Measurements from ENCODE around the gene GAGE12D.
"Not testable (repeated sequence)": the region's sequence is repeated elsewhere in the genome, so short reads cannot be mapped to it uniquely, and the experiment has no call there.

Gene GAGE12D, protein sequence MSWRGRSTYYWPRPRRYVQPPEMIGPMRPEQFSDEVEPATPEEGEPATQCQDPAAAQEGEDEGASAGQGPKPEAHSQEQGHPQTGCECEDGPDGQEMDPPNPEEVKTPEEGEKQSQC

DNA sequence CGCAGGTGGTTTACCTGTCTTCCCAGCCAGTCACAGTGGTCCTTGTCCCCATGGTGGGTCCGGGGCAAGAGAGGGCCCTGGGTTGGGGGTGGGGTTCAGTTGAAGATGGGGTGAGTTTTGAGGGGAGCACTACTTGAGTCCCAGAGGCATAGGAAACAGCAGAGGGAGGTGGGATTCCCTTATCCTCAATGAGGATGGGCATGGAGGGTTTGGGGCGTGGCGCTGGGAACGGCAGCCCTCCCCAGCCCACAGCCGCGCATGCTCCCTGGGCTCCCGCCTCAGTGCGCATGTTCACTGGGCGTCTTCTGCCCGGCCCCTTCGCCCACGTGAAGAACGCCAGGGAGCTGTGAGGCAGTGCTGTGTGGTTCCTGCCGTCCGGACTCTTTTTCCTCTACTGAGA lies at the start of gene GAGE12D:
Gene GAGE12D, plus strand, starts transcription at position 301 of the 400 bp plus-strand sequence. CDS start 1,155 bp downstream, outside the sequence.
- not testable (repeated sequence) for FAIRE-seq; DNase-seq (ENCODE audit: insufficient read length, low spot score)

DNA sequence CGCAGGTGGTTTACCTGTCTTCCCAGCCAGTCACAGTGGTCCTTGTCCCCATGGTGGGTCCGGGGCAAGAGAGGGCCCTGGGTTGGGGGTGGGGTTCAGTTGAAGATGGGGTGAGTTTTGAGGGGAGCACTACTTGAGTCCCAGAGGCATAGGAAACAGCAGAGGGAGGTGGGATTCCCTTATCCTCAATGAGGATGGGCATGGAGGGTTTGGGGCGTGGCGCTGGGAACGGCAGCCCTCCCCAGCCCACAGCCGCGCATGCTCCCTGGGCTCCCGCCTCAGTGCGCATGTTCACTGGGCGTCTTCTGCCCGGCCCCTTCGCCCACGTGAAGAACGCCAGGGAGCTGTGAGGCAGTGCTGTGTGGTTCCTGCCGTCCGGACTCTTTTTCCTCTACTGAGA lies 9.7 kb upstream of the GAGE12D start, which contains the start of gene GAGE12C:
Gene GAGE12C, plus strand, starts transcription at position 301 of the 400 bp plus-strand sequence. CDS start 1,155 bp downstream, outside the sequence.
- FAIRE-seq; DNase-seq (ENCODE audit: insufficient read length, low spot score): not testable (repeated sequence)

DNA sequence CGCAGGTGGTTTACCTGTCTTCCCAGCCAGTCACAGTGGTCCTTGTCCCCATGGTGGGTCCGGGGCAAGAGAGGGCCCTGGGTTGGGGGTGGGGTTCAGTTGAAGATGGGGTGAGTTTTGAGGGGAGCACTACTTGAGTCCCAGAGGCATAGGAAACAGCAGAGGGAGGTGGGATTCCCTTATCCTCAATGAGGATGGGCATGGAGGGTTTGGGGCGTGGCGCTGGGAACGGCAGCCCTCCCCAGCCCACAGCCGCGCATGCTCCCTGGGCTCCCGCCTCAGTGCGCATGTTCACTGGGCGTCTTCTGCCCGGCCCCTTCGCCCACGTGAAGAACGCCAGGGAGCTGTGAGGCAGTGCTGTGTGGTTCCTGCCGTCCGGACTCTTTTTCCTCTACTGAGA lies 9.5 kb downstream of the GAGE12D start, which contains the start of gene GAGE12E:
Gene GAGE12E, plus strand, starts transcription at position 301 of the 400 bp plus-strand sequence. CDS start 1,155 bp downstream, outside the sequence.
- not testable (repeated sequence) for FAIRE-seq; DNase-seq (ENCODE audit: insufficient read length, low spot score)

DNA sequence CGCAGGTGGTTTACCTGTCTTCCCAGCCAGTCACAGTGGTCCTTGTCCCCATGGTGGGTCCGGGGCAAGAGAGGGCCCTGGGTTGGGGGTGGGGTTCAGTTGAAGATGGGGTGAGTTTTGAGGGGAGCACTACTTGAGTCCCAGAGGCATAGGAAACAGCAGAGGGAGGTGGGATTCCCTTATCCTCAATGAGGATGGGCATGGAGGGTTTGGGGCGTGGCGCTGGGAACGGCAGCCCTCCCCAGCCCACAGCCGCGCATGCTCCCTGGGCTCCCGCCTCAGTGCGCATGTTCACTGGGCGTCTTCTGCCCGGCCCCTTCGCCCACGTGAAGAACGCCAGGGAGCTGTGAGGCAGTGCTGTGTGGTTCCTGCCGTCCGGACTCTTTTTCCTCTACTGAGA lies 19.0 kb downstream of the GAGE12D start, which contains the start of gene GAGE12F:
Gene GAGE12F, plus strand, starts transcription at position 301 of the 400 bp plus-strand sequence. CDS start 1,155 bp downstream, outside the sequence.
- not testable (repeated sequence) for DNase-seq (ENCODE audit: insufficient read length, low spot score)

DNA sequence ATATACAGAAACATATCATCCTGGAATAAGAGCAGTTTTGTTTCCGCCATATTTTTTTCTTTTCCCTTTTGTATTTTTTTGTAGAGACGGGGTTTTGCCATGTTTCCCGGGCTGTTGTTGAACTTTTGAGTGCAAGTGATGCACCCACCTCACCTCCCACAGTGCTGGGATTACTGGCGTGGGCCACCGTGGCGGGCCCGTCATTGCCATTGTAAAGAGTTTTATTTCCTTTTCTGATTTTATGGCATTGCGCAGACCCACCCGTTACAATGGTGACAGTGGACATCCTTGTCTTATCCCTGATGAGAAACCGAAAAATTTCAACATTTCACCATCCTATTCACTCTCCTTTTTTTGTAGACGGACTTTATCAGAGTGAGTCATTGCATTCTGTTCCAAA lies 27.2 kb downstream of the GAGE12D start:
- not testable (repeated sequence) for FAIRE-seq

More for the DNA sequence above, 19.0 kb downstream of the GAGE12D start, which contains the start of gene GAGE12F:
- FAIRE-seq: not testable (repeated sequence)

DNA sequence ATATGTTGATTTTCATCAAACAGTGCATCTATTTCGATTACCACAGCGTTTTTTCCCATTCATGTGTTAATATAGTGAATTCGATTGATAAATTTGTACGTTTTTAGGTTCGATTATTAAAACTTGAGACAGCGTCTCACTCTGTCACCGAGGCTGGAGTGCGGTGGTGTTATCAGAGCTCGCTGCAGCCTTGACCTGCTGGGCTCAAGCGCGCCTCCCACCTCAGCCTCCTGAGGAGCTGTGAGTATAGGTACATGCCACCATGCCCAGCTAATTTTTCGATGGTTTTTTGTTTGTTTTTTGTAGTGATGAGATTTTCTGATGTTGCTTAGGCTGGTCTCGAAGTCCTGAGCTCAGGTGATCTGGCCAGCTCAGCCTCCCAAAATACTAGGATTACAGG lies 27.6 kb downstream of the GAGE12D start:
- DNase-seq (ENCODE audit: insufficient read length, low spot score); FAIRE-seq: not testable (repeated sequence)

More for the DNA sequence above, 27.2 kb downstream of the GAGE12D start:
- not testable (repeated sequence) for DNase-seq (ENCODE audit: insufficient read length, low spot score)

DNA sequence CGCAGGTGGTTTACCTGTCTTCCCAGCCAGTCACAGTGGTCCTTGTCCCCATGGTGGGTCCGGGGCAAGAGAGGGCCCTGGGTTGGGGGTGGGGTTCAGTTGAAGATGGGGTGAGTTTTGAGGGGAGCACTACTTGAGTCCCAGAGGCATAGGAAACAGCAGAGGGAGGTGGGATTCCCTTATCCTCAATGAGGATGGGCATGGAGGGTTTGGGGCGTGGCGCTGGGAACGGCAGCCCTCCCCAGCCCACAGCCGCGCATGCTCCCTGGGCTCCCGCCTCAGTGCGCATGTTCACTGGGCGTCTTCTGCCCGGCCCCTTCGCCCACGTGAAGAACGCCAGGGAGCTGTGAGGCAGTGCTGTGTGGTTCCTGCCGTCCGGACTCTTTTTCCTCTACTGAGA lies 28.6 kb downstream of the GAGE12D start, which contains the start of gene GAGE12G:
Gene GAGE12G, plus strand, starts transcription at position 301 of the 400 bp plus-strand sequence. CDS start 1,155 bp downstream, outside the sequence.
- DNase-seq (ENCODE audit: insufficient read length, low spot score); FAIRE-seq: not testable (repeated sequence)

DNA sequence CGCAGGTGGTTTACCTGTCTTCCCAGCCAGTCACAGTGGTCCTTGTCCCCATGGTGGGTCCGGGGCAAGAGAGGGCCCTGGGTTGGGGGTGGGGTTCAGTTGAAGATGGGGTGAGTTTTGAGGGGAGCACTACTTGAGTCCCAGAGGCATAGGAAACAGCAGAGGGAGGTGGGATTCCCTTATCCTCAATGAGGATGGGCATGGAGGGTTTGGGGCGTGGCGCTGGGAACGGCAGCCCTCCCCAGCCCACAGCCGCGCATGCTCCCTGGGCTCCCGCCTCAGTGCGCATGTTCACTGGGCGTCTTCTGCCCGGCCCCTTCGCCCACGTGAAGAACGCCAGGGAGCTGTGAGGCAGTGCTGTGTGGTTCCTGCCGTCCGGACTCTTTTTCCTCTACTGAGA lies 38.1 kb downstream of the GAGE12D start, which contains the start of gene GAGE12H:
Gene GAGE12H, plus strand, starts transcription at position 301 of the 400 bp plus-strand sequence. CDS start 1,155 bp downstream, outside the sequence.
- not testable (repeated sequence) for FAIRE-seq; DNase-seq (ENCODE audit: insufficient read length, low spot score)

DNA sequence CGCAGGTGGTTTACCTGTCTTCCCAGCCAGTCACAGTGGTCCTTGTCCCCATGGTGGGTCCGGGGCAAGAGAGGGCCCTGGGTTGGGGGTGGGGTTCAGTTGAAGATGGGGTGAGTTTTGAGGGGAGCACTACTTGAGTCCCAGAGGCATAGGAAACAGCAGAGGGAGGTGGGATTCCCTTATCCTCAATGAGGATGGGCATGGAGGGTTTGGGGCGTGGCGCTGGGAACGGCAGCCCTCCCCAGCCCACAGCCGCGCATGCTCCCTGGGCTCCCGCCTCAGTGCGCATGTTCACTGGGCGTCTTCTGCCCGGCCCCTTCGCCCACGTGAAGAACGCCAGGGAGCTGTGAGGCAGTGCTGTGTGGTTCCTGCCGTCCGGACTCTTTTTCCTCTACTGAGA lies 47.7 kb downstream of the GAGE12D start, which contains the start of gene GAGE2A:
Gene GAGE2A, plus strand, starts transcription at position 301 of the 400 bp plus-strand sequence. CDS start 1,155 bp downstream, outside the sequence.
- not testable (repeated sequence) for DNase-seq (ENCODE audit: insufficient read length, low spot score); FAIRE-seq

DNA sequence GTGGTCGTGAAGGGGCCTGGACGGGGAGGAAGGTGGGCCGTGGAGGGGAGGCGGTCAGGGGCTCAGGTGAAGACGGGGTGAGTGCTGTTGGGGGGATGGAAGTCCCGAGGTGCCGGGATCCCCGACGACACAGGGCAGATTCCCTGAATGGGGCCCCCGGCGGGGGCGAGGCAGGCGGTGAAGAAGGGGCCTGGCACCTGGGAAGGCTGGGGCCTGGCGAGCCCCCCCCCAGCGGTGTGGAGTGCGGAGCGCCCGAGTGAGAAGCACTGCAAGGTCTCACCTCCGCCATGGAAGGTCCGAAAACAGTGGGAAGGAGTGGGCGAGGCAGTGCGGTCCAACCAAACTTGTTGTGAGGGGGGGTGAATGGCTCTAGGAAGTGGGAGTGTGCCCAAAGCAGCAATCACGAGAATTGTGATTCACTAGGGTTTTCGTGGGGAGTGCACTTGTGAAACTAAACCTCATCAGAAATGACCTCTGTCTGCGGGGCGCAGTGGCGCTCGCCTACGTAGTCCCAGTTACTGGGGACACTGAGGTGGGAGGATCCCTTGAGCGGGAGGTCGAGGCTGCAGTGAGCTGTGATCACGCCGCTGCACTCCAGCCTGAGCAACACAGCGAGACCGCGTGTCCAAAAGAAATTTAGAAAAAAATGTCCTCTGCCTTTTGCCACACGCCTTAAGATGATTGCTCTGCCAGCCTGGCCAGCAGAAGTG lies 48.4 kb downstream of the GAGE12D start:
- DNase-seq (ENCODE audit: insufficient read length, low spot score); FAIRE-seq: not testable (repeated sequence)

DNA sequence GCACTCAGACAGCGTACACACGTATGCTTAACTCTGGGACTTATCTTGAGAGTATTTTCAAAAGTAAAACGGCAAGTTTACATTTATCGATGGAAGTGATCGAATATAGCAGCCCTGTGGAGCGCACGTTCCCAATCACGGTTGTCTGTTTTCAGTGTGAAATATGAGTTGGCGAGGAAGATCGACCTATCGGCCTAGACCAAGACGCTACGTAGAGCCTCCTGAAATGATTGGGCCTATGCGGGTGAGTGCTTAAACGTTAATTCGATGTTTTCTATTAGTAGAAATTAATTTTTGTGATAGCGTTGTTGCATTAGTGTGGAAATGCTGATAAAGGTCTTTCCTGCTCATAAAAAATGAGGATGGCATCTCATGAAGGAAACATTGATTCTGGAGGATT lies 49.0 kb downstream of the GAGE12D start:
- DNase-seq (ENCODE audit: insufficient read length, low spot score); FAIRE-seq: not testable (repeated sequence)
